Thyroid gland (tissue), 4 donors: Measurements from ENCODE around the gene CITED1.

Source experiments
- CTCF ChIP-seq, 6 experiments: fragments of 200-600 bp in 3 of 6; fragments of 450-650 bp in 3 of 6; sonication (generic) in 3 of 6; IDR thresholded peaks; one replicate each; pipeline ENCODE4 v1.5.1; 2016 to 2019; ENCODE audit warnings: antibody characterized with exemption in 6 of 6, mild to moderate bottlenecking in 2 of 6, inconsistent platforms in 1 of 6, moderate library complexity in 1 of 6
- POLR2A ChIP-seq, 2 donors: fragments of 450-650 bp; IDR thresholded peaks; one replicate each; pipeline ENCODE4 v1.6.1; 2017; ENCODE audit warnings: antibody characterized with exemption in 2 of 2, mild to moderate bottlenecking in 2 of 2, moderate library complexity in 1 of 2

GRCh38 chrX:72271812-72272211, 33.9 kb downstream of the CITED1 start:
- TF ChIP-seq CTCF (IDR thresholded peaks at IDR 0.05) (no peak), POLR2A (IDR thresholded peaks at IDR 0.05) (no peak)
